ENCODE data around the gene SH3BP4. TPM values are rescaled to one million over a fixed set of nuclear protein-coding genes. Genes with fewer than 3 reads are reported as not detected.

The SH3BP4 gene
- total and polyA plus RNA-seq, 2 of the 13 experiments (the other 11 are each of a cell fraction or from before 2014, with no cell fraction given) = 34.6 to 99.1 TPM

DNA sequence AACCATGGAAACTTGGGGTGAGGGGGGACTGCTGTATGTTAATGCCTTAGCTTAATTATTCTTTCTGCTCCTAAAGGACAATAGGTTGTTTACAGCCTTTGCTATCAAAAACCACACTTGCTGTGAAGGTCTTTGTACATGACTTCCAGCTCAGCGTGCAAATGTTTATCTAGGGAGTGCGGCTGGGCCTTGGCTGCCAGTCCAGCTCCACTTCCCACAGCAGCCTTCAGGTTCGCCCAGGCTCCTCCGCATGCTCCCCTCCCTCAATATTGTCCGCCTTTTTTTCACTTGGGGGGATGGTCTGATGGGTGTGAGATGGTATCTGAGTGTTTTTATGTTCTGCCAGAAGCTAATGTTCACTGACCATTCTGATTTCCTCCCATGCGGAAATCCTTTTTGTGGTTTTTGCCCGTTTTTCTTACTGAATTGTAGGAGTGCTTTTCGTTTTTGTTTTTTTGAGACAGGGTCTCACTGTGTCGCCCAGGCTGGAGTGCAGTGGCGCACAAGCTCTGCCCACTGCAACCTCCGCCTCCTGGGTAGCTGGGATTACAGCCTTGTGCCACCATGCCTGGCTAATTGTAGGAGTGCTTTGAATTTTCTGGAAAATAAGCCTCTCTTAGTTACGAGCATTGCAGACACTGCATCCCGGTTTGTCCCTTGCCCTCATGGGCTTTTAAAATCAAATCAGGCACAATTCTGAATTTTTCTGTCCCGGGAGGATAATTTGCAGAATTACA, 28.8 kb downstream of the SH3BP4 start (continued):
- TF ChIP-seq, protein P1, sequence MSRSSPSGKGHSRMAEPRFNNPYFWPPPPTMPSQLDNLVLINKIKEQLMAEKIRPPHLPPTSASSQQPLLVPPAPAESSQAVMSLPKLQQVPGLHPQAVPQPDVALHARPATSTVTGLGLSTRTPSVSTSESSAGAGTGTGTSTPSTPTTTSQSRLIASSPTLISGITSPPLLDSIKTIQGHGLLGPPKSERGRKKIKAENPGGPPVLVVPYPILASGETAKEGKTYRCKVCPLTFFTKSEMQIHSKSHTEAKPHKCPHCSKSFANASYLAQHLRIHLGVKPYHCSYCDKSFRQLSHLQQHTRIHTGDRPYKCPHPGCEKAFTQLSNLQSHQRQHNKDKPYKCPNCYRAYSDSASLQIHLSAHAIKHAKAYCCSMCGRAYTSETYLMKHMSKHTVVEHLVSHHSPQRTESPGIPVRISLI (CRISPR knock-in tag; IDR thresholded peaks at IDR 0.05; ENCODE audit: borderline replicate concordance) = peak; percentile 70; the same call in 1 of the 2 replicates
- 0 out of 2 replicates have a peak, but pooled peaks have one; percentile 16 for TF ChIP-seq ZNF232 (CRISPR knock-in tag; IDR thresholded peaks at IDR 0.05; ENCODE audit: borderline replicate concordance)
- TF ChIP-seq, protein P2, sequence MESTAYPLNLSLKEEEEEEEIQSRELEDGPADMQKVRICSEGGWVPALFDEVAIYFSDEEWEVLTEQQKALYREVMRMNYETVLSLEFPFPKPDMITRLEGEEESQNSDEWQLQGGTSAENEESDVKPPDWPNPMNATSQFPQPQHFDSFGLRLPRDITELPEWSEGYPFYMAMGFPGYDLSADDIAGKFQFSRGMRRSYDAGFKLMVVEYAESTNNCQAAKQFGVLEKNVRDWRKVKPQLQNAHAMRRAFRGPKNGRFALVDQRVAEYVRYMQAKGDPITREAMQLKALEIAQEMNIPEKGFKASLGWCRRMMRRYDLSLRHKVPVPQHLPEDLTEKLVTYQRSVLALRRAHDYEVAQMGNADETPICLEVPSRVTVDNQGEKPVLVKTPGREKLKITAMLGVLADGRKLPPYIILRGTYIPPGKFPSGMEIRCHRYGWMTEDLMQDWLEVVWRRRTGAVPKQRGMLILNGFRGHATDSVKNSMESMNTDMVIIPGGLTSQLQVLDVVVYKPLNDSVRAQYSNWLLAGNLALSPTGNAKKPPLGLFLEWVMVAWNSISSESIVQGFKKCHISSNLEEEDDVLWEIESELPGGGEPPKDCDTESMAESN (CRISPR knock-in tag; conservative IDR thresholded peaks at IDR 0.05) = 0 out of 2 replicates have a peak, but pooled peaks have one; percentile 38
- TF ChIP-seq ZNF605 (CRISPR knock-in tag; IDR thresholded peaks at IDR 0.05) = no peak
- TF ChIP-seq, protein P3, sequence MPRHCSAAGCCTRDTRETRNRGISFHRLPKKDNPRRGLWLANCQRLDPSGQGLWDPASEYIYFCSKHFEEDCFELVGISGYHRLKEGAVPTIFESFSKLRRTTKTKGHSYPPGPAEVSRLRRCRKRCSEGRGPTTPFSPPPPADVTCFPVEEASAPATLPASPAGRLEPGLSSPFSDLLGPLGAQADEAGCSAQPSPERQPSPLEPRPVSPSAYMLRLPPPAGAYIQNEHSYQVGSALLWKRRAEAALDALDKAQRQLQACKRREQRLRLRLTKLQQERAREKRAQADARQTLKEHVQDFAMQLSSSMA (CRISPR knock-in tag; IDR thresholded peaks at IDR 0.05) = 0 out of 2 replicates have a peak, but pooled peaks have one; percentile 46
- TF ChIP-seq CEBPG (CRISPR knock-in tag; IDR thresholded peaks at IDR 0.05) = 0 out of 2 replicates have a peak, but pooled peaks have one; percentile 31
- TF ChIP-seq SIX1 (CRISPR knock-in tag; IDR thresholded peaks at IDR 0.05; ENCODE audit: borderline replicate concordance) = 0 out of 2 replicates have a peak, but pooled peaks have one; percentile 9
- peak; percentile 89 for TF ChIP-seq FOXO1 (CRISPR knock-in tag; IDR thresholded peaks at IDR 0.05)
- TF ChIP-seq, protein P4, sequence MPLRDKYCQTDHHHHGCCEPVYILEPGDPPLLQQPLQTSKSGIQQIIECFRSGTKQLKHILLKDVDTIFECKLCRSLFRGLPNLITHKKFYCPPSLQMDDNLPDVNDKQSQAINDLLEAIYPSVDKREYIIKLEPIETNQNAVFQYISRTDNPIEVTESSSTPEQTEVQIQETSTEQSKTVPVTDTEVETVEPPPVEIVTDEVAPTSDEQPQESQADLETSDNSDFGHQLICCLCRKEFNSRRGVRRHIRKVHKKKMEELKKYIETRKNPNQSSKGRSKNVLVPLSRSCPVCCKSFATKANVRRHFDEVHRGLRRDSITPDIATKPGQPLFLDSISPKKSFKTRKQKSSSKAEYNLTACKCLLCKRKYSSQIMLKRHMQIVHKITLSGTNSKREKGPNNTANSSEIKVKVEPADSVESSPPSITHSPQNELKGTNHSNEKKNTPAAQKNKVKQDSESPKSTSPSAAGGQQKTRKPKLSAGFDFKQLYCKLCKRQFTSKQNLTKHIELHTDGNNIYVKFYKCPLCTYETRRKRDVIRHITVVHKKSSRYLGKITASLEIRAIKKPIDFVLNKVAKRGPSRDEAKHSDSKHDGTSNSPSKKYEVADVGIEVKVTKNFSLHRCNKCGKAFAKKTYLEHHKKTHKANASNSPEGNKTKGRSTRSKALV (CRISPR knock-in tag; IDR thresholded peaks at IDR 0.05) = no peak
- TF ChIP-seq, protein P5, sequence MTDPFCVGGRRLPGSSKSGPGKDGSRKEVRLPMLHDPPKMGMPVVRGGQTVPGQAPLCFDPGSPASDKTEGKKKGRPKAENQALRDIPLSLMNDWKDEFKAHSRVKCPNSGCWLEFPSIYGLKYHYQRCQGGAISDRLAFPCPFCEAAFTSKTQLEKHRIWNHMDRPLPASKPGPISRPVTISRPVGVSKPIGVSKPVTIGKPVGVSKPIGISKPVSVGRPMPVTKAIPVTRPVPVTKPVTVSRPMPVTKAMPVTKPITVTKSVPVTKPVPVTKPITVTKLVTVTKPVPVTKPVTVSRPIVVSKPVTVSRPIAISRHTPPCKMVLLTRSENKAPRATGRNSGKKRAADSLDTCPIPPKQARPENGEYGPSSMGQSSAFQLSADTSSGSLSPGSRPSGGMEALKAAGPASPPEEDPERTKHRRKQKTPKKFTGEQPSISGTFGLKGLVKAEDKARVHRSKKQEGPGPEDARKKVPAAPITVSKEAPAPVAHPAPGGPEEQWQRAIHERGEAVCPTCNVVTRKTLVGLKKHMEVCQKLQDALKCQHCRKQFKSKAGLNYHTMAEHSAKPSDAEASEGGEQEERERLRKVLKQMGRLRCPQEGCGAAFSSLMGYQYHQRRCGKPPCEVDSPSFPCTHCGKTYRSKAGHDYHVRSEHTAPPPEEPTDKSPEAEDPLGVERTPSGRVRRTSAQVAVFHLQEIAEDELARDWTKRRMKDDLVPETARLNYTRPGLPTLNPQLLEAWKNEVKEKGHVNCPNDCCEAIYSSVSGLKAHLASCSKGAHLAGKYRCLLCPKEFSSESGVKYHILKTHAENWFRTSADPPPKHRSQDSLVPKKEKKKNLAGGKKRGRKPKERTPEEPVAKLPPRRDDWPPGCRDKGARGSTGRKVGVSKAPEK (CRISPR knock-in tag; IDR thresholded peaks at IDR 0.05; ENCODE audit: borderline replicate concordance) = peak; percentile 43; the same call in 1 of the 2 replicates
- TF ChIP-seq ARNT (IDR thresholded peaks at IDR 0.05) = no peak
- TF ChIP-seq FOXP1 (IDR thresholded peaks at IDR 0.05) = 0 out of 2 replicates have a peak, but pooled peaks have one; percentile 29
- peak; percentile 97 for TF ChIP-seq FOXP1 (CRISPR knock-in tag; IDR thresholded peaks at IDR 0.05)
- no peak for TF ChIP-seq NR2F6 (IDR thresholded peaks at IDR 0.05)
- peak; percentile 65; the same call in 1 of the 2 replicates for TF ChIP-seq NR2F6 (CRISPR knock-in tag; IDR thresholded peaks at IDR 0.05)
- TF ChIP-seq, protein P6, sequence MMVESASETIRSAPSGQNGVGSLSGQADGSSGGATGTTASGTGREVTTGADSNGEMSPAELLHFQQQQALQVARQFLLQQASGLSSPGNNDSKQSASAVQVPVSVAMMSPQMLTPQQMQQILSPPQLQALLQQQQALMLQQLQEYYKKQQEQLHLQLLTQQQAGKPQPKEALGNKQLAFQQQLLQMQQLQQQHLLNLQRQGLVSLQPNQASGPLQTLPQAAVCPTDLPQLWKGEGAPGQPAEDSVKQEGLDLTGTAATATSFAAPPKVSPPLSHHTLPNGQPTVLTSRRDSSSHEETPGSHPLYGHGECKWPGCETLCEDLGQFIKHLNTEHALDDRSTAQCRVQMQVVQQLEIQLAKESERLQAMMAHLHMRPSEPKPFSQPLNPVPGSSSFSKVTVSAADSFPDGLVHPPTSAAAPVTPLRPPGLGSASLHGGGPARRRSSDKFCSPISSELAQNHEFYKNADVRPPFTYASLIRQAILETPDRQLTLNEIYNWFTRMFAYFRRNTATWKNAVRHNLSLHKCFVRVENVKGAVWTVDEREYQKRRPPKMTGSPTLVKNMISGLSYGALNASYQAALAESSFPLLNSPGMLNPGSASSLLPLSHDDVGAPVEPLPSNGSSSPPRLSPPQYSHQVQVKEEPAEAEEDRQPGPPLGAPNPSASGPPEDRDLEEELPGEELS (CRISPR knock-in tag; IDR thresholded peaks at IDR 0.05) = peak; percentile 98
- no peak for TF ChIP-seq NR1H2 (CRISPR knock-in tag; IDR thresholded peaks at IDR 0.05; ENCODE audit: borderline replicate concordance, low read depth)
- TF ChIP-seq FOXA3 (CRISPR knock-in tag; IDR thresholded peaks at IDR 0.05) = peak; percentile 87
- TF ChIP-seq TEAD3 (CRISPR knock-in tag; optimal IDR thresholded peaks at IDR 0.05; ENCODE audit: borderline replicate concordance) = peak; percentile 74
- TF ChIP-seq BRD4 (CRISPR knock-in tag; IDR thresholded peaks at IDR 0.05) = 0 out of 2 replicates have a peak, but pooled peaks have one; percentile 57

Data from HepG2 (cell line).